ENCODE measurements around the gene CFAP57. TPM values are rescaled to one million over a fixed set of nuclear protein-coding genes. Genes with fewer than 3 reads are reported as not detected.

CFAP57 gene
- total RNA-seq, 1 donor from 2014 or later, result not detected

- ATAC-seq (ENCODE audit: low read depth), result no peak
- no peaks in the 10 kb centered on the region for H3K36me3 Mint-ChIP-seq (ENCODE audit: low read depth)
- CTCF ChIA-PET, result no interaction called here
- TF ChIP-seq, protein P1, sequence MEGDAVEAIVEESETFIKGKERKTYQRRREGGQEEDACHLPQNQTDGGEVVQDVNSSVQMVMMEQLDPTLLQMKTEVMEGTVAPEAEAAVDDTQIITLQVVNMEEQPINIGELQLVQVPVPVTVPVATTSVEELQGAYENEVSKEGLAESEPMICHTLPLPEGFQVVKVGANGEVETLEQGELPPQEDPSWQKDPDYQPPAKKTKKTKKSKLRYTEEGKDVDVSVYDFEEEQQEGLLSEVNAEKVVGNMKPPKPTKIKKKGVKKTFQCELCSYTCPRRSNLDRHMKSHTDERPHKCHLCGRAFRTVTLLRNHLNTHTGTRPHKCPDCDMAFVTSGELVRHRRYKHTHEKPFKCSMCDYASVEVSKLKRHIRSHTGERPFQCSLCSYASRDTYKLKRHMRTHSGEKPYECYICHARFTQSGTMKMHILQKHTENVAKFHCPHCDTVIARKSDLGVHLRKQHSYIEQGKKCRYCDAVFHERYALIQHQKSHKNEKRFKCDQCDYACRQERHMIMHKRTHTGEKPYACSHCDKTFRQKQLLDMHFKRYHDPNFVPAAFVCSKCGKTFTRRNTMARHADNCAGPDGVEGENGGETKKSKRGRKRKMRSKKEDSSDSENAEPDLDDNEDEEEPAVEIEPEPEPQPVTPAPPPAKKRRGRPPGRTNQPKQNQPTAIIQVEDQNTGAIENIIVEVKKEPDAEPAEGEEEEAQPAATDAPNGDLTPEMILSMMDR (IDR thresholded peaks at IDR 0.05), result no peak
- intact Hi-C loops (cut with micrococcal nuclease), result no loop called here
- peaks cover under 1% of the 10 kb centered on the region for H3K27me3 Mint-ChIP-seq
- POLR2A ChIA-PET, result no interaction called here
- H3K27ac Mint-ChIP-seq, result no peak overlapping the region
- no peak overlapping the region for H3K4me3 Mint-ChIP-seq
- no peaks in the 10 kb centered on the region for H3K4me1 Mint-ChIP-seq
- DNase-seq, result no peak
- peaks cover 5% of the 10 kb centered on the region for H3K9me3 Mint-ChIP-seq
Measured at GRCh38 chr1:43199093-43199726, 27.1 kb downstream of the CFAP57 start.

DNA sequence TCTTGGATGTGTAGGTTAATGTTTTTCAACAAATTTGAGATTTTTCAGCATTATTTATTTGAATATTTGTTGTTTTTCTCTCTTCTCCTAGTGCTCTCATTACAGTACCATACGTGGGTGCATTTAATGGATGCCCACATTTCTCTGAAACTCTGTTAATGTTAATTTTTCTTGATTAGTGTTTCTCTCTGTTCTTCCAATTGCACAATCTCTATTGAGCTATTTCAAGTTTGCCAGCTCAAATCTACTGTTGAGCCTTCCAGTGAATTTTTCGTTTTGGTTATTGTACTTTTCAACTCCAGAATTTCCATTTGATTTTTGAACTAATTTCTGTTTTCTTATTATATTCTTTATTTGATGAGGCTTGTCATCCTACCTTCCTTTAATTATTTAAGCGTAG lies 31.7 kb downstream of the CFAP57 start:
- H3K4me3 Mint-ChIP-seq, result no peak overlapping the region
- DNase-seq, result no peak
- peaks cover 4% of the 10 kb centered on the region for H3K4me1 Mint-ChIP-seq
- TF ChIP-seq, protein P1 (IDR thresholded peaks at IDR 0.05), result no peak
- ATAC-seq (ENCODE audit: low read depth), result no peak
- H3K27me3 Mint-ChIP-seq, result peaks cover 2% of the 10 kb centered on the region
- intact Hi-C loops (cut with micrococcal nuclease), result no loop called here
- peaks cover 5% of the 10 kb centered on the region for H3K9me3 Mint-ChIP-seq
- H3K36me3 Mint-ChIP-seq (ENCODE audit: low read depth), result no peaks in the 10 kb centered on the region
- ChIA-PET CTCF (no interaction called here), POLR2A (no interaction called here)
- no peak overlapping the region for H3K27ac Mint-ChIP-seq

DNA sequence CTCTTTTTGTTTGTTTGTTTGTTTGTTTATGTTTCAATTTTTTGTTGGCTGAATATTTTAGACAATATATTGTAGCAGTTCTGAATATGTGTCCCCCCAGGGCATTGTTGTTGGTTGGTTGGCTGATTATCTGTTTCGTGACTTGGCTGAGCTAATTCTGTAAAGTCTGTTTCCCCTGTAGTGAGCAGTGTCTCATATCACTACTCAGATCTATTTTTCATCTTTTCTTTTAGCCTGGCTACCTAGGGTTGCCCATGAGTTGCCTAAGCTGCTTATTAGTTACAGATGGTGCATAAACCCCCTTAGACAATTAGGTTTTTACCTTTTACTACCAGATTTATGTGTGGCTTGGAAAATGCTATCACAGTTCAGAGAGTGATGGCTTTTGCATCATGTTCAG lies 32.3 kb downstream of the CFAP57 start:
- no peak for ATAC-seq (ENCODE audit: low read depth)
- TF ChIP-seq, protein P1 (IDR thresholded peaks at IDR 0.05), result no peak
- no peak for DNase-seq
- peaks cover 4% of the 10 kb centered on the region for H3K4me1 Mint-ChIP-seq
- H3K36me3 Mint-ChIP-seq (ENCODE audit: low read depth), result no peaks in the 10 kb centered on the region
- H3K27ac Mint-ChIP-seq, result no peak overlapping the region
- H3K27me3 Mint-ChIP-seq, result peaks cover 2% of the 10 kb centered on the region
- H3K4me3 Mint-ChIP-seq, result no peak overlapping the region
- intact Hi-C loops (cut with micrococcal nuclease), result no loop called here
- peaks cover 5% of the 10 kb centered on the region for H3K9me3 Mint-ChIP-seq
- CTCF ChIA-PET, result no interaction called here
- POLR2A ChIA-PET, result no interaction called here

- ATAC-seq (ENCODE audit: low read depth) (no peak), DNase-seq (no peak)
- intact Hi-C loops (cut with micrococcal nuclease), result no loop called here
- CTCF ChIA-PET, result no interaction called here
- peaks cover 2% of the 10 kb centered on the region for H3K27me3 Mint-ChIP-seq
- no peaks in the 10 kb centered on the region for H3K36me3 Mint-ChIP-seq (ENCODE audit: low read depth)
- peaks cover 5% of the 10 kb centered on the region for H3K9me3 Mint-ChIP-seq
- no peak overlapping the region for H3K4me3 Mint-ChIP-seq
- peaks cover 4% of the 10 kb centered on the region for H3K4me1 Mint-ChIP-seq
- TF ChIP-seq, protein P1 (IDR thresholded peaks at IDR 0.05), result no peak
- POLR2A ChIA-PET, result interaction anchor here (1.0 kb wide), 1 partner anchor 22 kb away, joined by 3 read pairs; no protein-coding TSS in a partner anchor
- H3K27ac Mint-ChIP-seq, result no peak overlapping the region
Measured at GRCh38 chr1:43205671-43206070, 33.5 kb downstream of the CFAP57 start.

GRCh38 chr1:43206600-43207228 lies 34.6 kb downstream of the CFAP57 start:
- intact Hi-C loops (cut with micrococcal nuclease), result no loop called here
- ChIA-PET POLR2A (no interaction called here), CTCF (no interaction called here)
- Mint-ChIP-seq H3K4me1 (peaks cover 4% of the 10 kb centered on the region), H3K4me3 (no peak overlapping the region), H3K27ac (no peak overlapping the region), H3K9me3 (peaks cover 5% of the 10 kb centered on the region), H3K27me3 (peaks cover 2% of the 10 kb centered on the region), H3K36me3 (ENCODE audit: low read depth) (no peaks in the 10 kb centered on the region)
- DNase-seq, result no peak
- TF ChIP-seq, protein P1 (IDR thresholded peaks at IDR 0.05), result no peak
- ATAC-seq (ENCODE audit: low read depth), result no peak

Measured in activated B cell treated with CpG ODN at 0.5 μM for 24 hours (primary cell).